Right lobe of liver (tissue), 6 donors: ENCODE data around the gene CENPF. TPM values are rescaled to one million over a fixed set of nuclear protein-coding genes. Genes with fewer than 3 reads are reported as not detected.

Experiments
- ATAC-seq, 4 donors: fragments of 200-7000 bp; cut with Tn5 transposase; one replicate each; pipeline ENCODE4 v1.9.1; 2020; ENCODE audit warnings: mild to moderate bottlenecking in 4 of 4, moderate library complexity in 4 of 4
- DNase-seq, 3 donors: peaks; one replicate each; pipeline ENCODE4 v3.0.0-alpha.2; 2020
- H3K27ac ChIP-seq, 3 donors: fragments of 200-600 bp; one replicate each; pipeline ENCODE4 v1.8.0; 2022
- H3K27me3 ChIP-seq, 2 donors: fragments of 200-600 bp; one replicate each; pipeline ENCODE4 v1.8.0; 2022
- H3K36me3 ChIP-seq, 4 donors: fragments of 200-600 bp; sonication (generic) in 1 of 4; one replicate each; pipeline versions ENCODE4 v1.5.1 to v1.8.0; 2017 to 2022; ENCODE audit warnings: control low read depth in 1 of 4
- H3K4me1 ChIP-seq, 4 donors: fragments of 200-600 bp; sonication (generic) in 1 of 4; one replicate each; pipeline versions ENCODE4 v1.5.1 to v1.8.0; 2017 to 2022; ENCODE audit warnings: control low read depth in 1 of 4
- H3K4me3 ChIP-seq, 3 donors: fragments of 200-600 bp; one replicate each; pipeline ENCODE4 v1.8.0; 2022
- H3K9me3 ChIP-seq, 4 donors: fragments of 200-600 bp; sonication (generic) in 1 of 4; one replicate each; pipeline versions ENCODE4 v1.5.1 to v1.8.0; 2017 to 2022; ENCODE audit warnings: control low read depth in 1 of 4
- POLR2A ChIP-seq: fragments of 450-650 bp; IDR thresholded peaks from one replicate; pipeline ENCODE4 v1.6.1; 2017; ENCODE audit warnings: antibody characterized with exemption, mild to moderate bottlenecking
- WGBS: methylation state at CpG from one replicate; pipeline ENCODE4 v1.1.6; 2018; ENCODE audit warnings: low coverage, low lambda C conversion rate; ENCODE audit not compliant: insufficient coverage; ENCODE audit errors: missing lambda C conversion rate; 5-methylcytosine and 5-hydroxymethylcytosine counted together
- intact Hi-C, 2 donors: fragments of 100-400 bp; cut with DNase I; formaldehyde crosslinking; loops; one replicate each; pipeline versions ENCODE4 v1.11.2 to v1.14.1; 2022
- long read RNA-seq: library from polyadenylated mRNA; unstranded; transcript quantifications from one replicate; pipeline ENCODE4 v2.0.0, GENCODE V29; 2019
- total RNA-seq, 6 experiments: library from RNA; depleted of rRNA in 2 of 6; stranded (reverse); fragments of >200 nt in 2 of 6; fragmentation: NEBNext Ultra II Directional in 3 of 6; extraction: Animal tissue kit (Norgen Biotek cat#: 25700) in 3 of 6; gene quantifications; one replicate each; pipeline versions ENCODE4 v1.1.0 to v1.2.4, GENCODE V29; 2016 to 2023
- TF ChIP-seq, protein P1 (sequence below), 4 donors: fragments of 200-600 bp in 3 of 4; fragments of 450-650 bp in 1 of 4; IDR thresholded peaks; one replicate each; pipeline versions ENCODE4 v1.5.1 to v1.8.0; 2016 to 2022; ENCODE audit warnings: antibody characterized with exemption in 4 of 4, mild to moderate bottlenecking in 2 of 4
- donor health status: DM: no; HTN: yes; CAD: no.
- donor health status: DM: no; HTN: no; CAD: no.
- donor health status: DM: no; HTN: no; CAD: no.
- donor health status: DM: no; HTN: yes; CAD: no.
- donor health status: DM: no; HTN: yes; CAD: no.

The CENPF gene, protein sequence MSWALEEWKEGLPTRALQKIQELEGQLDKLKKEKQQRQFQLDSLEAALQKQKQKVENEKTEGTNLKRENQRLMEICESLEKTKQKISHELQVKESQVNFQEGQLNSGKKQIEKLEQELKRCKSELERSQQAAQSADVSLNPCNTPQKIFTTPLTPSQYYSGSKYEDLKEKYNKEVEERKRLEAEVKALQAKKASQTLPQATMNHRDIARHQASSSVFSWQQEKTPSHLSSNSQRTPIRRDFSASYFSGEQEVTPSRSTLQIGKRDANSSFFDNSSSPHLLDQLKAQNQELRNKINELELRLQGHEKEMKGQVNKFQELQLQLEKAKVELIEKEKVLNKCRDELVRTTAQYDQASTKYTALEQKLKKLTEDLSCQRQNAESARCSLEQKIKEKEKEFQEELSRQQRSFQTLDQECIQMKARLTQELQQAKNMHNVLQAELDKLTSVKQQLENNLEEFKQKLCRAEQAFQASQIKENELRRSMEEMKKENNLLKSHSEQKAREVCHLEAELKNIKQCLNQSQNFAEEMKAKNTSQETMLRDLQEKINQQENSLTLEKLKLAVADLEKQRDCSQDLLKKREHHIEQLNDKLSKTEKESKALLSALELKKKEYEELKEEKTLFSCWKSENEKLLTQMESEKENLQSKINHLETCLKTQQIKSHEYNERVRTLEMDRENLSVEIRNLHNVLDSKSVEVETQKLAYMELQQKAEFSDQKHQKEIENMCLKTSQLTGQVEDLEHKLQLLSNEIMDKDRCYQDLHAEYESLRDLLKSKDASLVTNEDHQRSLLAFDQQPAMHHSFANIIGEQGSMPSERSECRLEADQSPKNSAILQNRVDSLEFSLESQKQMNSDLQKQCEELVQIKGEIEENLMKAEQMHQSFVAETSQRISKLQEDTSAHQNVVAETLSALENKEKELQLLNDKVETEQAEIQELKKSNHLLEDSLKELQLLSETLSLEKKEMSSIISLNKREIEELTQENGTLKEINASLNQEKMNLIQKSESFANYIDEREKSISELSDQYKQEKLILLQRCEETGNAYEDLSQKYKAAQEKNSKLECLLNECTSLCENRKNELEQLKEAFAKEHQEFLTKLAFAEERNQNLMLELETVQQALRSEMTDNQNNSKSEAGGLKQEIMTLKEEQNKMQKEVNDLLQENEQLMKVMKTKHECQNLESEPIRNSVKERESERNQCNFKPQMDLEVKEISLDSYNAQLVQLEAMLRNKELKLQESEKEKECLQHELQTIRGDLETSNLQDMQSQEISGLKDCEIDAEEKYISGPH (N-terminal part only)
- total RNA-seq: 1 to 10 TPM in 3 of 6 experiments, under 1 TPM in 3; 0.13 to 3.3 (median 1.0) TPM
- long read RNA-seq, partial matches to known transcripts: 0 of 1 reads
- long read RNA-seq, other reads (novel, unspliced or antisense): 0 of 1 reads

DNA sequence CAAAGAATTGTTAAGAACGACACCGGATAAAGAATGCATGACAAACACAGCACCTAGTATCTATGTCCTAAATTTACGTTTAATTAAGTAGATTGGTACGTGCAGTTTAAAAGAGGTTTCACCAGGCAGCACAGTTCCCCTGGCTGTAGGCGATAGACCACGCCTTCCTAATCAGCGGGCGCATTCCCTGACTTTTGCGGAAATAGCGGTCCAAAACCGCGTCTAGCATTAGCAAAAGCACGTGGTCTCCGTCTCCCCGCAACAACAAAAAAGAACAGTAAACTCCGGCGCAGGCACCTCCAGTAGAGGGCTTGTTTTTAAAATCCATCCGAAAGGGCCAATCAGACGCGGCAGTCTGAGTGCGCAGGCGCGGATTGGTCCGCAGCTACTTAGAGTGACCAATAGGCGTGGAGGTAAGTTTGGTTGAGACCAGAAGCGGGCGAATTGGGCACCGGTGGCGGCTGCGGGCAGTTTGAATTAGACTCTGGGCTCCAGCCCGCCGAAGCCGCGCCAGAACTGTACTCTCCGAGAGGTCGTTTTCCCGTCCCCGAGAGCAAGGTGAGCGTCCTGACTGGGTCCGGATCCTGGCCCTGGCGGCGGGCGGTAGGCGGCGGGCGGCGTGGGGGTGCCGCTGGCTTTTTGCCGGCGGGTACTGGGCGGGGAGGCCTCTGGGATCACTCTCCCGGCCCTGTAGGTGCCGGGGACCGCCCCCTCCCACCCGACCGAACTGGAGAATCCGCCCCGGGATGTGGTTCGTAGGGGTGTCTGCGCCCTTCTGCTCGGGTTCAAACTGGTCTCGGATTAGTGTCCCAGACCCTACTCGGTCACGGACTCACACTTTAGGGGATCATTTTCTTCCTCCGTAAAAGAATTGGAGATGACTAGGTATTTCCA, at the start of gene CENPF:
Gene CENPF (plus strand): TSS at position 432 of the 894 bp plus-strand sequence. CDS start 10,560 bp downstream, outside the sequence.
- Histone ChIP-seq H3K27me3 (no peaks in the 10 kb centered on the region), H3K36me3 (no peaks in the 10 kb centered on the region), H3K27ac (no peak within 1 kb of the TSS), H3K4me1 (no peaks in the 10 kb centered on the region), H3K4me3 (peak within 1 kb of the TSS; percentile 61 to 68 (median 65)), H3K9me3 (no peaks in the 10 kb centered on the region)
- TF ChIP-seq POLR2A: no peak
- TF ChIP-seq, protein P1, sequence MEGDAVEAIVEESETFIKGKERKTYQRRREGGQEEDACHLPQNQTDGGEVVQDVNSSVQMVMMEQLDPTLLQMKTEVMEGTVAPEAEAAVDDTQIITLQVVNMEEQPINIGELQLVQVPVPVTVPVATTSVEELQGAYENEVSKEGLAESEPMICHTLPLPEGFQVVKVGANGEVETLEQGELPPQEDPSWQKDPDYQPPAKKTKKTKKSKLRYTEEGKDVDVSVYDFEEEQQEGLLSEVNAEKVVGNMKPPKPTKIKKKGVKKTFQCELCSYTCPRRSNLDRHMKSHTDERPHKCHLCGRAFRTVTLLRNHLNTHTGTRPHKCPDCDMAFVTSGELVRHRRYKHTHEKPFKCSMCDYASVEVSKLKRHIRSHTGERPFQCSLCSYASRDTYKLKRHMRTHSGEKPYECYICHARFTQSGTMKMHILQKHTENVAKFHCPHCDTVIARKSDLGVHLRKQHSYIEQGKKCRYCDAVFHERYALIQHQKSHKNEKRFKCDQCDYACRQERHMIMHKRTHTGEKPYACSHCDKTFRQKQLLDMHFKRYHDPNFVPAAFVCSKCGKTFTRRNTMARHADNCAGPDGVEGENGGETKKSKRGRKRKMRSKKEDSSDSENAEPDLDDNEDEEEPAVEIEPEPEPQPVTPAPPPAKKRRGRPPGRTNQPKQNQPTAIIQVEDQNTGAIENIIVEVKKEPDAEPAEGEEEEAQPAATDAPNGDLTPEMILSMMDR (IDR thresholded peaks at IDR 0.05): peak in 2 of 4 donors; percentile 23 to 34
- peak; percentile 91 to 94 (median 92) for DNase-seq
- intact Hi-C loops: no loop called here
- WGBS: 2% methylated on average over 21 of the region's 65 CpGs
- ATAC-seq: peak; percentile 99 to 100 (median 100)

DNA sequence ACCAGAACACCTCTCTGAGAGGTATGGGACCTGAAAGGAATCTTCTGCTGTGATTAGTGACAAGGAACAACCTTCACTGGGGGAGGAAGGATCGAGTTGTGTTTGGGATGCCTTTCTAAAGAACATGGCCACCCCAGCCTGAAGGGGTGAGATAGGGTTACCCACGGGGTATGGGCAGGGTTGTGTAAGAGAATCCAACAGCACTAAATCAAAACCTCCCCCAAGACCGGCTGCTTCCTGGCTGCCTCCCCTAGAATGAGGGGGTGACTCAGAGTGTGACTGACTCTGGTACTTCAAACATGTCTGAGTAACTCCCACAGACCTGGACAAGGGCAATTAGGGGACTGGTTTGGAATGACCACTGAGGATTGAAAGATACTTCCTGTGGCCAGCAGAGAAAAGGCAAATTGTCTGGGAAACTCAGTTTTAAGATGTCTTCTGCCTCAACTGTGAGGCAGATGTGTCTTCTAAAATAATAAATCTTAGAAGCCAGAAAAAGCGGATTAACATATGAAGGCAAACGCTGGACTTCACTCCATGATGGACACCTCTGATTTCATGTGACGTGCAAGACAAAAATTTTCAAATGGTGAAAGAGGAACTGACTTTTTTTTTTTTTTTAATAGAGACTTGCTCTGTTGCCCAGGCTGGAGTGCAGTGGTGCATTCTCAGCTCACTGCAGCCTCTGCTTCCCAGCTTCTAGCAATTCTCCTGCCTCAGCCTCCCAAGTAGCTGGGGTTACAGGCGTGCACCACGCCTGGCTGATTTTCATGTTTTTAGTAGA, 44.9 kb upstream of the CENPF start:
- ATAC-seq: no peak
- Histone ChIP-seq H3K36me3 (no peaks in the 10 kb centered on the region), H3K4me3 (no peak overlapping the region), H3K9me3 (no peaks in the 10 kb centered on the region), H3K27ac (no peak overlapping the region), H3K27me3 (no peaks in the 10 kb centered on the region), H3K4me1 (no peaks in the 10 kb centered on the region)
- DNase-seq: no peak
- TF ChIP-seq, protein P1 (IDR thresholded peaks at IDR 0.05): no peak
- TF ChIP-seq POLR2A: no peak
- WGBS: 56% methylated on average over 8 of the region's 8 CpGs
- intact Hi-C loops: no loop called here

DNA sequence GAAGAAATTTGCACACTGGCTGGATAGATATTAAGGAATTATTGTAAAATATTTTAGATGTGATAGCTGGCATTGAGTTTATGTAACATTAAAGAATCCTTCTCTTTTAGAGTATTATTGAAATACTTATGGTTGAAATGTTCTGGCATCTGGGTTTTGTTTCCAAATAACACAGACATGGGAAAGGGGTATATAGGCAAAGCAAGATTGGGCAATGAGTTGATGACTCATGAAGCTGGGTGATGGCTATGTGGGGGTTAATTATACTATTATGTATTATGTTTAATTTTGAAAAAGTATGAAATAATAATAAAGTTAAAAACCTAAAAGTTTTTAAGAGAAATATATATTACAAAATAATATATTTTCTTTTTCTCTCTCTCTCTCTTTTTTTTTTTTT, 39.1 kb upstream of the CENPF start:
- H3K27ac ChIP-seq: no peak overlapping the region
- intact Hi-C loops: no loop called here
- no peak overlapping the region for H3K4me3 ChIP-seq
- DNase-seq (no peak), ATAC-seq (no peak)
- no peak for TF ChIP-seq POLR2A
- TF ChIP-seq, protein P1 (IDR thresholded peaks at IDR 0.05): no peak
- no peaks in the 10 kb centered on the region for H3K27me3 ChIP-seq
- no peaks in the 10 kb centered on the region for H3K9me3 ChIP-seq
- H3K36me3 ChIP-seq: no peaks in the 10 kb centered on the region
- no peaks in the 10 kb centered on the region for H3K4me1 ChIP-seq
